Fibroblast of skin of right quadriceps (primary cell): ENCODE measurements around the gene LCOR.

Experiments
- DNase-seq: peaks from one replicate; pipeline ENCODE4 v3.0.0-alpha.2; 2013

The LCOR gene

GRCh38 chr10:96947036-96947435, 114.9 kb downstream of the LCOR start:
- no peak for DNase-seq

- no peak for DNase-seq
Measured at GRCh38 chr10:96949039-96949683, 117.1 kb downstream of the LCOR start.

GRCh38 chr10:96951954-96952353, 119.9 kb downstream of the LCOR start:
- no peak for DNase-seq

- DNase-seq: no peak
Measured at GRCh38 chr10:96955794-96956193, 123.7 kb downstream of the LCOR start.

GRCh38 chr10:96958071-96958470, 126.0 kb downstream of the LCOR start:
- no peak for DNase-seq

- DNase-seq: no peak
Measured at GRCh38 chr10:96959733-96960132, 127.6 kb downstream of the LCOR start.

- DNase-seq: peak; percentile 46
Measured at GRCh38 chr10:96960872-96961271, 128.8 kb downstream of the LCOR start.

GRCh38 chr10:96964131-96964530, 132.0 kb downstream of the LCOR start:
- no peak for DNase-seq

GRCh38 chr10:96967847-96968246, 135.7 kb downstream of the LCOR start:
- DNase-seq: peak; percentile 56

- no peak for DNase-seq
Measured at GRCh38 chr10:96968682-96969423, 136.8 kb downstream of the LCOR start.

GRCh38 chr10:96971324-96971723, 139.2 kb downstream of the LCOR start:
- no peak for DNase-seq

GRCh38 chr10:96972264-96972663, 140.2 kb downstream of the LCOR start:
- DNase-seq: no peak

GRCh38 chr10:96973809-96974747, 142.0 kb downstream of the LCOR start:
- peak; percentile 39 for DNase-seq

- no peak for DNase-seq
Measured at GRCh38 chr10:96975136-96975535, 143.0 kb downstream of the LCOR start.

- DNase-seq: no peak
Measured at GRCh38 chr10:96978621-96979154, 146.6 kb downstream of the LCOR start.

GRCh38 chr10:96982149-96982930, 150.2 kb downstream of the LCOR start:
- DNase-seq: no peak

GRCh38 chr10:96984541-96985131, 152.5 kb downstream of the LCOR start:
- DNase-seq: no peak

GRCh38 chr10:96986200-96986856, 154.2 kb downstream of the LCOR start:
- no peak for DNase-seq

GRCh38 chr10:96987141-96987841, 155.2 kb downstream of the LCOR start:
- no peak for DNase-seq

GRCh38 chr10:96987842-96988175, 155.7 kb downstream of the LCOR start:
- DNase-seq: peak; percentile 48

- no peak for DNase-seq
Measured at GRCh38 chr10:96988426-96988825, 156.3 kb downstream of the LCOR start.
